ENCODE results near the gene DSG4. TPM values are rescaled to one million over a fixed set of nuclear protein-coding genes. Genes with fewer than 3 reads are reported as not detected.

The DSG4 gene
- total RNA-seq, 2 donors from 2014 or later: not detected

- DNase-seq (ENCODE audit: low spot score): no peak
- no peak overlapping the region for H3K4me3 ChIP-seq
- H3K27me3 ChIP-seq: no peaks in the 10 kb centered on the region
- peaks cover 0 to 9% of the 10 kb centered on the region in 2 donors for H3K4me1 ChIP-seq
- H3K27ac ChIP-seq: no peak overlapping the region
- no peak for TF ChIP-seq CTCF (IDR thresholded peaks at IDR 0.05)
- no peaks in the 10 kb centered on the region for H3K36me3 ChIP-seq
- no peaks in the 10 kb centered on the region for H3K9me3 ChIP-seq
These were observed 22.9 kb downstream of the DSG4 start for GRCh38 chr18:31399306-31400032.

- Histone ChIP-seq H3K27me3 (no peaks in the 10 kb centered on the region), H3K36me3 (no peaks in the 10 kb centered on the region), H3K4me3 (no peak overlapping the region), H3K4me1 (peaks cover 0 to 9% of the 10 kb centered on the region in 2 donors), H3K9me3 (no peaks in the 10 kb centered on the region), H3K27ac (no peak overlapping the region)
- TF ChIP-seq CTCF (IDR thresholded peaks at IDR 0.05): no peak
- no peak for DNase-seq (ENCODE audit: low spot score)
These were observed 24.8 kb downstream of the DSG4 start for GRCh38 chr18:31401156-31402025.

- Histone ChIP-seq H3K4me1 (peaks cover 0 to 7% of the 10 kb centered on the region in 2 donors), H3K36me3 (no peaks in the 10 kb centered on the region), H3K27ac (no peak overlapping the region), H3K4me3 (no peak overlapping the region), H3K27me3 (no peaks in the 10 kb centered on the region), H3K9me3 (no peaks in the 10 kb centered on the region)
- TF ChIP-seq CTCF (IDR thresholded peaks at IDR 0.05): no peak
- DNase-seq (ENCODE audit: low spot score): no peak
These were observed 25.4 kb downstream of the DSG4 start for GRCh38 chr18:31402026-31402373.

GRCh38 chr18:31403409-31403808, 26.8 kb downstream of the DSG4 start:
- Histone ChIP-seq H3K4me1 (no peaks in the 10 kb centered on the region), H3K27ac (no peak overlapping the region), H3K4me3 (no peak overlapping the region), H3K36me3 (no peaks in the 10 kb centered on the region), H3K27me3 (no peaks in the 10 kb centered on the region), H3K9me3 (no peaks in the 10 kb centered on the region)
- DNase-seq (ENCODE audit: low spot score): no peak
- TF ChIP-seq CTCF (IDR thresholded peaks at IDR 0.05): no peak

GRCh38 chr18:31407649-31408048, 31.1 kb downstream of the DSG4 start:
- Histone ChIP-seq H3K27me3 (no peaks in the 10 kb centered on the region), H3K27ac (no peak overlapping the region), H3K9me3 (no peaks in the 10 kb centered on the region), H3K4me3 (no peak overlapping the region), H3K36me3 (no peaks in the 10 kb centered on the region), H3K4me1 (no peaks in the 10 kb centered on the region)
- TF ChIP-seq CTCF (IDR thresholded peaks at IDR 0.05): no peak
- DNase-seq (ENCODE audit: low spot score): no peak
